ENCODE measurements around the gene USP31. TPM values are rescaled to one million over a fixed set of nuclear protein-coding genes. Genes with fewer than 3 reads are reported as not detected.

The USP31 gene
- total RNA-seq, 1 experiment from 2014 or later: 26.9 TPM

DNA sequence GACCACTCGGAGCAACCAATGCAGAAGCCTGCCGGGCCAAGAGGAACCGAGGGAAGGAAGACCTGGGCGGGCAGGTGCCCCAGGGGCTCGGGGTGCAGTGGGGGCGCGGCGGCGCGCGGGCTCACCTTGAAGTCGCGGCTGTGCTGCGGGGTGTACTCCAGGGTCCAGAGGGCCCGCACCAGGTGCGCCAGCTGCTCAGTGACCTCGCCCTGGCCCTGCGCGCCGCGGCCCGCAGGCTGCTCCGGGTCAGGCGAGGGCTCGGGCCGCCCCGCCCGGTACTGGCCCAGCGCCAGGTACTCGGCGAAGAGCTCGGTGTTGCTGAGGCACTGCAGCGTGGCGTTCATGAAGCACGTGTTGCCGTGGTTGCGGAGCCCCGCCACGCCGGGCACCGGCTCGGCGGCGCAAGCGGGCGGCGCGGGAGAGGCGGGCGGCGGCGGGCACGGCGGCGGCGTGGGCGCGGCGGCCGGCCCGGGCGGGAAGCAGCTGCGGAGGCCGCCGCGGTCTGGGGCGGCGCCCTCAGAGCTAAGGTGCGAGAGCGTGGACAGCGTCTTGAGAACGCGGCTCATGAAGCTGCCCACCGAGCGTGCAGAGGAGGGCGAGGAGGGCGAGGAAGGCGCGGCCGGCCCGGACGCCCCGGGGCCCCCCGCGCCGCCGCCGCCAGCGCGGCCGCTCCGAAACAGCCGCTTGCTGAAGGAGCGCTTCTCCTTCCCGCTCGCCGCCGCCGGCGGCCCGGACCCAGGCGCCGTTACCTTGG, 562 bp downstream of the USP31 start:
- ChIA-PET CTCF (interaction anchor here (0.7 kb wide), 1 partner anchor 274 kb away, joined by 4 read pairs; no protein-coding TSS in a partner anchor), POLR2A (interaction anchor here (0.7 to 2.5 kb wide), 12 partner anchors 11 to 1385 kb away, joined by 3 to 12 read pairs (median 5); no protein-coding TSS in a partner anchor)
- H3K27me3 Mint-ChIP-seq (ENCODE audit: insufficient read depth, unreplicated experiment): no peaks in the 10 kb centered on the region
- H3K4me3 Mint-ChIP-seq (ENCODE audit: unreplicated experiment): peak overlapping the region; percentile 90
- peaks cover 19% of the 10 kb centered on the region for H3K4me1 Mint-ChIP-seq (ENCODE audit: insufficient read depth, unreplicated experiment)
- intact Hi-C loops (cut with micrococcal nuclease): loop anchor here (2.0 kb wide), 1 partner anchor 76 kb away; no protein-coding TSS in a partner anchor
- no peaks in the 10 kb centered on the region for H3K9me3 Mint-ChIP-seq (ENCODE audit: unreplicated experiment)
- TF ChIP-seq, protein P1, sequence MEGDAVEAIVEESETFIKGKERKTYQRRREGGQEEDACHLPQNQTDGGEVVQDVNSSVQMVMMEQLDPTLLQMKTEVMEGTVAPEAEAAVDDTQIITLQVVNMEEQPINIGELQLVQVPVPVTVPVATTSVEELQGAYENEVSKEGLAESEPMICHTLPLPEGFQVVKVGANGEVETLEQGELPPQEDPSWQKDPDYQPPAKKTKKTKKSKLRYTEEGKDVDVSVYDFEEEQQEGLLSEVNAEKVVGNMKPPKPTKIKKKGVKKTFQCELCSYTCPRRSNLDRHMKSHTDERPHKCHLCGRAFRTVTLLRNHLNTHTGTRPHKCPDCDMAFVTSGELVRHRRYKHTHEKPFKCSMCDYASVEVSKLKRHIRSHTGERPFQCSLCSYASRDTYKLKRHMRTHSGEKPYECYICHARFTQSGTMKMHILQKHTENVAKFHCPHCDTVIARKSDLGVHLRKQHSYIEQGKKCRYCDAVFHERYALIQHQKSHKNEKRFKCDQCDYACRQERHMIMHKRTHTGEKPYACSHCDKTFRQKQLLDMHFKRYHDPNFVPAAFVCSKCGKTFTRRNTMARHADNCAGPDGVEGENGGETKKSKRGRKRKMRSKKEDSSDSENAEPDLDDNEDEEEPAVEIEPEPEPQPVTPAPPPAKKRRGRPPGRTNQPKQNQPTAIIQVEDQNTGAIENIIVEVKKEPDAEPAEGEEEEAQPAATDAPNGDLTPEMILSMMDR (IDR thresholded peaks at IDR 0.05; ENCODE audit: unreplicated experiment): no peak
- peak; percentile 54 for DNase-seq (ENCODE audit: unreplicated experiment)
- peak overlapping the region; percentile 91 for H3K27ac Mint-ChIP-seq (ENCODE audit: low read depth, unreplicated experiment)
- BruUV-seq (replicated peaks): no TSS peak
- H3K36me3 Mint-ChIP-seq (ENCODE audit: insufficient read depth, unreplicated experiment): peaks cover 9% of the 10 kb centered on the region

DNA sequence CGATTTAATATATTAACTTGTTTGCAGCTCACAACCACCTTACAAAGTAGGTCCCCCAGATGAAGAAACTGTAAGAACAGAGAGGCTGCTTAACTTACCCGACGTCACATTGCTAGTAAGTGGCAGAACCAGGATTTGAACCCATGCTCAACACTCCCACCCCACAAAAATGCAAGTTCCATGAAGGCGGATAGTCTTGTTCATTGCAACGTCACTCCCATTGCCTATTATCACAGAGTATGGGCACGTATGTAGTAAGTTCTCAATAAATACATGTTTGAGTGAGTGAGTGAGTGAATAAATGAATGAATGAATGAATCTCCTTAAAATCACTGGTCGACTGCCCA, 1.1 kb downstream of the USP31 start:
- peak overlapping the region; percentile 90 for H3K4me3 Mint-ChIP-seq (ENCODE audit: unreplicated experiment)
- no peaks in the 10 kb centered on the region for H3K27me3 Mint-ChIP-seq (ENCODE audit: insufficient read depth, unreplicated experiment)
- peaks cover 19% of the 10 kb centered on the region for H3K4me1 Mint-ChIP-seq (ENCODE audit: insufficient read depth, unreplicated experiment)
- no peak for DNase-seq (ENCODE audit: unreplicated experiment)
- peaks cover 9% of the 10 kb centered on the region for H3K36me3 Mint-ChIP-seq (ENCODE audit: insufficient read depth, unreplicated experiment)
- no TSS peak for BruUV-seq (replicated peaks)
- TF ChIP-seq, protein P1 (IDR thresholded peaks at IDR 0.05; ENCODE audit: unreplicated experiment): no peak
- ChIA-PET CTCF (no interaction called here), POLR2A (interaction anchor here (0.7 to 7.6 kb wide), 8 partner anchors 23 to 276 kb away, joined by 3 to 63 read pairs (median 9); no protein-coding TSS in a partner anchor)
- peak overlapping the region; percentile 91 for H3K27ac Mint-ChIP-seq (ENCODE audit: low read depth, unreplicated experiment)
- intact Hi-C loops (cut with micrococcal nuclease): loop anchor here (2.0 kb wide), 1 partner anchor 75 kb away; no protein-coding TSS in a partner anchor
- no peaks in the 10 kb centered on the region for H3K9me3 Mint-ChIP-seq (ENCODE audit: unreplicated experiment)

DNA sequence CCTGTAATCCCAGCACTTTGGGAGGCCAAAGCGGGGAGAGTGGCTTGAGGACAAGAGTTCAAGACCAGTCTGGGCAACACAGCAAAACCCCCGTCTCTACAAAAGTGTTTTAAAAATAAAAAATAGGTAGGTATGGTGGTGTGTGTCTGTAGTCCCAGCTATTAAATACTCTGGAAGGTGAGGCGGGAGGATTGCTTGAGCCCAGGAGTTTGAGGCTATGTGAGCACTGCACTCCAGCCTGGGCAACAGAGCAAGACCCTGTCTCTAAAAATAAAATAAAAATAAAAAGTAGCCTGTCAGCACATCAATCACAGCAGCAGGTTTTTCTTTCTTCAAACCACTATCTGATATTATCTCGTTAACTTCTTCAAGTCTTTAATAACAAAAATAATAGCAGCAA, 1.6 kb downstream of the USP31 start:
- Mint-ChIP-seq H3K27me3 (ENCODE audit: insufficient read depth, unreplicated experiment) (no peaks in the 10 kb centered on the region), H3K4me1 (ENCODE audit: insufficient read depth, unreplicated experiment) (peaks cover 19% of the 10 kb centered on the region), H3K36me3 (ENCODE audit: insufficient read depth, unreplicated experiment) (peaks cover 9% of the 10 kb centered on the region), H3K27ac (ENCODE audit: low read depth, unreplicated experiment) (peak overlapping the region; percentile 91), H3K4me3 (ENCODE audit: unreplicated experiment) (peak overlapping the region; percentile 90), H3K9me3 (ENCODE audit: unreplicated experiment) (no peaks in the 10 kb centered on the region)
- BruUV-seq (replicated peaks): TSS peak; percentile 38
- intact Hi-C loops (cut with micrococcal nuclease): loop anchor here (2.0 kb wide), 1 partner anchor 75 kb away; no protein-coding TSS in a partner anchor
- TF ChIP-seq, protein P1 (IDR thresholded peaks at IDR 0.05; ENCODE audit: unreplicated experiment): no peak
- CTCF ChIA-PET: no interaction called here
- POLR2A ChIA-PET: interaction anchor here (0.7 to 7.6 kb wide), 7 partner anchors 22 to 276 kb away, joined by 3 to 63 read pairs (median 4); no protein-coding TSS in a partner anchor
- DNase-seq (ENCODE audit: unreplicated experiment): no peak

DNA sequence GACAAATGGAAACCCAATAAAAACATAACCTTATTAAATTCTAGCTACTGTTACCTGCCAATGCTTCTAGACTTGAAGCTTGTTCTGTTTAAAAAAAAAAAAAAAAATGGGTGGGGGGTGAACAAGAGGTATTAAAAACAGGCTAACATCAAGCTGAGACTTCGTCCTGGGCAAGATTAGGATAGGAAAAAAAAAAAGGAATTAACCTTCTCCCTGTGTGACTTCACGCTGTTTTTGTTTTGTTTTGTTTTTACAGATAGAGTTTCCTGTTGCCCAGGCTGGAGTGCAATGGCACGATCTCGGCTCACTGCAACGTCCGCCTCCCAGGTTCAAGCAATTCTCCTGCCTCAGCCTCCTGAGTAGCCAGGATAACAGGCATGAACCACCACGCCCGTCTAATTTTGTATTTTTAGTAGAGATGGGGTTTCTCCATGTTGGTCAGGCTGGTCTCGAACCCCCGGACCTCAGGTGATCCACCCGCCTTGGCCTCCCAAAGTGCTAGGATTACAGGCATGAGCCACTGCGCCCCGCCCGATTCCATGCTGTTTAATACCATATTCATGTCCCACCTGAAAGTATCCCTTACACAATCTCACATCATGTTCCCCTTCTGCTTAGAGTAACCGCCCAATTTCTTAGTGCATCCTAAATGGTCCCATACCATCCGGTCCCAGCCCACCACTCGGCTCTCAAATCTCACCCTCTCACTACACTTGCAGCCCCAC, 2.2 kb downstream of the USP31 start:
- Mint-ChIP-seq H3K4me3 (ENCODE audit: unreplicated experiment) (peak overlapping the region; percentile 90), H3K9me3 (ENCODE audit: unreplicated experiment) (no peaks in the 10 kb centered on the region)

More for the DNA sequence above, 2.2 kb downstream of the USP31 start:
- H3K27ac Mint-ChIP-seq (ENCODE audit: low read depth, unreplicated experiment): peak overlapping the region; percentile 91
- intact Hi-C loops (cut with micrococcal nuclease): no loop called here
- H3K36me3 Mint-ChIP-seq (ENCODE audit: insufficient read depth, unreplicated experiment): peaks cover 9% of the 10 kb centered on the region
- POLR2A ChIA-PET: interaction anchor here (0.8 to 7.6 kb wide), 7 partner anchors 15 to 362 kb away, joined by 3 to 63 read pairs (median 4); no protein-coding TSS in a partner anchor
- peaks cover 19% of the 10 kb centered on the region for H3K4me1 Mint-ChIP-seq (ENCODE audit: insufficient read depth, unreplicated experiment)
- peak; percentile 25 for DNase-seq (ENCODE audit: unreplicated experiment)
- no peaks in the 10 kb centered on the region for H3K27me3 Mint-ChIP-seq (ENCODE audit: insufficient read depth, unreplicated experiment)
- CTCF ChIA-PET: interaction anchor here (0.5 to 0.8 kb wide), 5 partner anchors 22 to 287 kb away, joined by 3 to 5 read pairs (median 3); no protein-coding TSS in a partner anchor
- TF ChIP-seq, protein P1 (IDR thresholded peaks at IDR 0.05; ENCODE audit: unreplicated experiment): no peak
- BruUV-seq (replicated peaks): no TSS peak
